GM23338 (cell line): ENCODE data around the gene TYR. TPM values are rescaled to one million over a fixed set of nuclear protein-coding genes. Genes with fewer than 3 reads are reported as not detected.

Experiments used
- ATAC-seq: fragments of 200-7000 bp; cut with Tn5 transposase; 3 replicates; pipeline ENCODE4 v1.9.1; 2020
- DNase-seq: peaks from one replicate; pipeline ENCODE4 v3.0.0-alpha.2; 2015; ENCODE audit warnings: low spot score
- H2AFZ ChIP-seq: fragments of 200-600 bp; sonication (generic); 2 replicates; pipeline ENCODE4 v1.8.0; 2016; ENCODE audit warnings: antibody characterized with exemption, mild to moderate bottlenecking, moderate library complexity
- H3F3A ChIP-seq: fragments of 200-600 bp; sonication (generic); replicated peaks from 2 replicates; pipeline ENCODE4 v1.8.0; 2017; ENCODE audit warnings: antibody characterized with exemption, mixed run types, low read depth
- H3K27ac ChIP-seq: fragments of 200-600 bp; sonication (generic); 2 replicates; pipeline ENCODE4 v1.6.1; 2016; ENCODE audit warnings: low read depth
- H3K27me3 ChIP-seq: fragments of 200-600 bp; sonication (generic); 2 replicates; pipeline ENCODE4 v1.8.0; 2016; ENCODE audit warnings: mild to moderate bottlenecking, mixed run types, moderate library complexity; ENCODE audit not compliant: insufficient read depth
- H3K36me3 ChIP-seq: fragments of 200-600 bp; sonication (generic); 2 replicates; pipeline ENCODE4 v1.8.0; 2016; ENCODE audit warnings: mild to moderate bottlenecking; ENCODE audit not compliant: insufficient read depth
- H3K4me1 ChIP-seq: fragments of 200-600 bp; sonication (generic); 2 replicates; pipeline ENCODE4 v1.8.0; 2016; ENCODE audit warnings: mild to moderate bottlenecking, moderate library complexity; ENCODE audit not compliant: insufficient read depth
- H3K4me2 ChIP-seq: fragments of 200-600 bp; sonication (generic); 2 replicates; pipeline ENCODE4 v1.7.1; 2017; ENCODE audit warnings: mixed run types
- H3K4me3 ChIP-seq: fragments of 200-600 bp; sonication (generic); 2 replicates; pipeline ENCODE4 v1.6.1; 2016; ENCODE audit warnings: mixed run types
- H3K79me2 ChIP-seq: fragments of 200-600 bp; sonication (generic); replicated peaks from 2 replicates; pipeline ENCODE4 v1.8.0; 2017; ENCODE audit warnings: mild to moderate bottlenecking; ENCODE audit not compliant: insufficient read depth
- H3K9me2 ChIP-seq: fragments of 200-600 bp; sonication (generic); 2 replicates; pipeline ENCODE4 v1.8.0; 2017; ENCODE audit not compliant: insufficient read depth
- H4K20me1 ChIP-seq: fragments of 200-600 bp; sonication (generic); replicated peaks from 2 replicates; pipeline ENCODE4 v1.8.0; 2017; ENCODE audit warnings: mild to moderate bottlenecking; ENCODE audit not compliant: insufficient read depth
- H3K27ac Mint-ChIP-seq: 2 replicates; pipeline ENCODE4 v1.8.0; 2020; ENCODE audit warnings: inconsistent platforms, mild to moderate bottlenecking, moderate library complexity, mixed read lengths
- H3K27me3 Mint-ChIP-seq: 3 replicates; pipeline ENCODE4 v1.8.0; 2022; ENCODE audit warnings: low read depth, mild to moderate bottlenecking, moderate library complexity, mixed read lengths, inconsistent platforms; ENCODE audit not compliant: insufficient read depth, poor library complexity
- H3K36me3 Mint-ChIP-seq: 3 replicates; pipeline ENCODE4 v1.8.0; 2021; ENCODE audit warnings: low read depth, mild to moderate bottlenecking, inconsistent platforms, moderate library complexity, mixed read lengths
- H3K4me1 Mint-ChIP-seq: 3 replicates; pipeline ENCODE4 v1.8.0; 2020; ENCODE audit warnings: mild to moderate bottlenecking, inconsistent platforms, mixed read lengths
- H3K4me3 Mint-ChIP-seq: 3 replicates; pipeline ENCODE4 v1.8.0; 2021; ENCODE audit warnings: moderate library complexity, mild to moderate bottlenecking, inconsistent platforms, mixed read lengths
- H3K9me3 Mint-ChIP-seq: 3 replicates; pipeline ENCODE4 v1.8.0; 2020; ENCODE audit warnings: moderate library complexity, mild to moderate bottlenecking, inconsistent platforms, mixed read lengths
- CREB1 ChIP-seq: fragments of 250-450 bp; sonication (Bioruptor Pico); IDR thresholded peaks from 2 replicates; pipeline ENCODE4 v1.5.0; 2020; ENCODE audit warnings: low read depth, mild to moderate bottlenecking, moderate library complexity
- CTCF ChIP-seq, 2 experiments: fragments of 200-600 bp in 1 of 2; sonication (generic) in 1 of 2; conservative IDR thresholded peaks; 2 replicates each; pipeline versions ENCODE4 v1.5.1 to v1.6.1; 2016 to 2017; ENCODE audit warnings: antibody characterized with exemption in 2 of 2, low read depth in 2 of 2, mild to moderate bottlenecking in 2 of 2, moderate library complexity in 1 of 2
- ETS1 ChIP-seq: IDR thresholded peaks from 2 replicates; pipeline ENCODE4 v1.6.1; 2016; ENCODE audit warnings: antibody characterized with exemption
- EZH2 ChIP-seq: fragments of 200-600 bp; sonication (generic); IDR thresholded peaks from one replicate; pipeline ENCODE4 v1.8.0; 2017; ENCODE audit warnings: antibody characterized with exemption, mild to moderate bottlenecking, low read depth; ENCODE audit not compliant: unreplicated experiment
- EZH2phosphoT487 ChIP-seq: fragments of 200-600 bp; sonication (generic); IDR thresholded peaks from one replicate; pipeline ENCODE4 v1.8.1; 2018; ENCODE audit warnings: antibody characterized with exemption; ENCODE audit not compliant: unreplicated experiment
- JUNB ChIP-seq: IDR thresholded peaks from one replicate; pipeline ENCODE4 v1.6.1; 2016; ENCODE audit warnings: antibody characterized with exemption; ENCODE audit not compliant: unreplicated experiment
- NANOG ChIP-seq: IDR thresholded peaks from 2 replicates; pipeline ENCODE4 v1.6.1; 2016; ENCODE audit warnings: antibody characterized with exemption, borderline replicate concordance
- STAT1 ChIP-seq: IDR thresholded peaks from one replicate; pipeline ENCODE4 v1.6.1; 2016; ENCODE audit warnings: antibody characterized with exemption; ENCODE audit not compliant: unreplicated experiment
- ZNF114 ChIP-seq: fragments of 250-450 bp; sonication (Bioruptor Pico); IDR thresholded peaks from 2 replicates; pipeline ENCODE4 v1.5.0; 2020; ENCODE audit warnings: mild to moderate bottlenecking, moderate library complexity
- ZNF331 ChIP-seq: fragments of 250-450 bp; sonication (Bioruptor Pico); IDR thresholded peaks from 2 replicates; pipeline ENCODE4 v1.5.0; 2020; ENCODE audit warnings: low read depth, mild to moderate bottlenecking, moderate library complexity
- polyA plus RNA-seq: library from polyadenylated mRNA; unstranded; fragments of >200 nt; fragmentation: Nextera tagmentation; extraction: Ambion mirVana; gene quantifications from 2 replicates; pipeline ENCODE4 v1.2.1, GENCODE V29; 2016
- total RNA-seq: library from RNA; depleted of rRNA; stranded (reverse); fragments of >200 nt; shearing (Covaris generic); gene quantifications from 2 replicates; pipeline ENCODE4 v1.2.3, GENCODE V29; 2014
- TF ChIP-seq, protein P1 (sequence below): fragments of 250-450 bp; sonication (Bioruptor Pico); IDR thresholded peaks from 2 replicates; pipeline ENCODE4 v1.5.0; 2020; ENCODE audit warnings: mild to moderate bottlenecking, moderate library complexity
- TF ChIP-seq, protein P2 (sequence below): IDR thresholded peaks from one replicate; pipeline ENCODE4 v1.6.1; 2018; ENCODE audit warnings: antibody characterized with exemption; ENCODE audit not compliant: unreplicated experiment

Gene TYR
- total and polyA plus RNA-seq, 2 experiments from 2014 or later = 0.08 TPM; not detected in 1

GRCh38 chr11:89182773-89183518, 5.3 kb downstream of the TYR start:
- Histone ChIP-seq H4K20me1 (no peaks in the 10 kb centered on the region), H3F3A (no peaks in the 10 kb centered on the region), H3K4me3 (no peak overlapping the region), H3K79me2 (no peaks in the 10 kb centered on the region), H3K4me1 (peaks cover 16% of the 10 kb centered on the region), H3K27ac (no peak overlapping the region), H3K4me2 (no peak overlapping the region), H3K27me3 (no peaks in the 10 kb centered on the region), H3K36me3 (no peaks in the 10 kb centered on the region), H3K9me2 (no peaks in the 10 kb centered on the region), H2AFZ (no peak overlapping the region)
- peaks cover 19% of the 10 kb centered on the region for H3K4me1 Mint-ChIP-seq
- H3K4me3 Mint-ChIP-seq = no peak overlapping the region
- no peaks in the 10 kb centered on the region for H3K36me3 Mint-ChIP-seq
- TF ChIP-seq JUNB (no peak), ZNF331 (CRISPR knock-in tag) (no peak), CTCF (conservative IDR thresholded peaks at IDR 0.05; ENCODE audit: low read depth in 2 of 2) (no peak), ETS1 (no peak), EZH2 (no peak), ZNF114 (CRISPR knock-in tag) (no peak), STAT1 (no peak), EZH2phosphoT487 (no peak), NANOG (no peak), CREB1 (CRISPR knock-in tag) (no peak)
- TF ChIP-seq, protein P1, sequence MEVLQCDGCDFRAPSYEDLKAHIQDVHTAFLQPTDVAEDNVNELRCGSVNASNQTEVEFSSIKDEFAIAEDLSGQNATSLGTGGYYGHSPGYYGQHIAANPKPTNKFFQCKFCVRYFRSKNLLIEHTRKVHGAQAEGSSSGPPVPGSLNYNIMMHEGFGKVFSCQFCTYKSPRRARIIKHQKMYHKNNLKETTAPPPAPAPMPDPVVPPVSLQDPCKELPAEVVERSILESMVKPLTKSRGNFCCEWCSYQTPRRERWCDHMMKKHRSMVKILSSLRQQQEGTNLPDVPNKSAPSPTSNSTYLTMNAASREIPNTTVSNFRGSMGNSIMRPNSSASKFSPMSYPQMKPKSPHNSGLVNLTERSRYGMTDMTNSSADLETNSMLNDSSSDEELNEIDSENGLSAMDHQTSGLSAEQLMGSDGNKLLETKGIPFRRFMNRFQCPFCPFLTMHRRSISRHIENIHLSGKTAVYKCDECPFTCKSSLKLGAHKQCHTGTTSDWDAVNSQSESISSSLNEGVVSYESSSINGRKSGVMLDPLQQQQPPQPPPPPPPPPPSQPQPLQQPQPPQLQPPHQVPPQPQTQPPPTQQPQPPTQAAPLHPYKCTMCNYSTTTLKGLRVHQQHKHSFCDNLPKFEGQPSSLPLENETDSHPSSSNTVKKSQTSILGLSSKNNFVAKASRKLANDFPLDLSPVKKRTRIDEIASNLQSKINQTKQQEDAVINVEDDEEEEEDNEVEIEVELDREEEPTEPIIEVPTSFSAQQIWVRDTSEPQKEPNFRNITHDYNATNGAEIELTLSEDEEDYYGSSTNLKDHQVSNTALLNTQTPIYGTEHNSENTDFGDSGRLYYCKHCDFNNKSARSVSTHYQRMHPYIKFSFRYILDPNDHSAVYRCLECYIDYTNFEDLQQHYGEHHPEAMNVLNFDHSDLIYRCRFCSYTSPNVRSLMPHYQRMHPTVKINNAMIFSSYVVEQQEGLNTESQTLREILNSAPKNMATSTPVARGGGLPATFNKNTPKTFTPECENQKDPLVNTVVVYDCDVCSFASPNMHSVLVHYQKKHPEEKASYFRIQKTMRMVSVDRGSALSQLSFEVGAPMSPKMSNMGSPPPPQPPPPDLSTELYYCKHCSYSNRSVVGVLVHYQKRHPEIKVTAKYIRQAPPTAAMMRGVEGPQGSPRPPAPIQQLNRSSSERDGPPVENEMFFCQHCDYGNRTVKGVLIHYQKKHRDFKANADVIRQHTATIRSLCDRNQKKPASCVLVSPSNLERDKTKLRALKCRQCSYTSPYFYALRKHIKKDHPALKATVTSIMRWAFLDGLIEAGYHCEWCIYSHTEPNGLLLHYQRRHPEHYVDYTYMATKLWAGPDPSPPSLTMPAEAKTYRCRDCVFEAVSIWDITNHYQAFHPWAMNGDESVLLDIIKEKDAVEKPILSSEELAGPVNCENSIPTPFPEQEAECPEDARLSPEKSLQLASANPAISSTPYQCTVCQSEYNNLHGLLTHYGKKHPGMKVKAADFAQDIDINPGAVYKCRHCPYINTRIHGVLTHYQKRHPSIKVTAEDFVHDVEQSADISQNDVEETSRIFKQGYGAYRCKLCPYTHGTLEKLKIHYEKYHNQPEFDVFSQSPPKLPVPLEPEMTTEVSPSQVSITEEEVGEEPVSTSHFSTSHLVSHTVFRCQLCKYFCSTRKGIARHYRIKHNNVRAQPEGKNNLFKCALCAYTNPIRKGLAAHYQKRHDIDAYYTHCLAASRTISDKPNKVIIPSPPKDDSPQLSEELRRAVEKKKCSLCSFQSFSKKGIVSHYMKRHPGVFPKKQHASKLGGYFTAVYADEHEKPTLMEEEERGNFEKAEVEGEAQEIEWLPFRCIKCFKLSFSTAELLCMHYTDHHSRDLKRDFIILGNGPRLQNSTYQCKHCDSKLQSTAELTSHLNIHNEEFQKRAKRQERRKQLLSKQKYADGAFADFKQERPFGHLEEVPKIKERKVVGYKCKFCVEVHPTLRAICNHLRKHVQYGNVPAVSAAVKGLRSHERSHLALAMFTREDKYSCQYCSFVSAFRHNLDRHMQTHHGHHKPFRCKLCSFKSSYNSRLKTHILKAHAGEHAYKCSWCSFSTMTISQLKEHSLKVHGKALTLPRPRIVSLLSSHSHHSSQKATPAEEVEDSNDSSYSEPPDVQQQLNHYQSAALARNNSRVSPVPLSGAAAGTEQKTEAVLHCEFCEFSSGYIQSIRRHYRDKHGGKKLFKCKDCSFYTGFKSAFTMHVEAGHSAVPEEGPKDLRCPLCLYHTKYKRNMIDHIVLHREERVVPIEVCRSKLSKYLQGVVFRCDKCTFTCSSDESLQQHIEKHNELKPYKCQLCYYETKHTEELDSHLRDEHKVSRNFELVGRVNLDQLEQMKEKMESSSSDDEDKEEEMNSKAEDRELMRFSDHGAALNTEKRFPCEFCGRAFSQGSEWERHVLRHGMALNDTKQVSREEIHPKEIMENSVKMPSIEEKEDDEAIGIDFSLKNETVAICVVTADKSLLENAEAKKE (CRISPR knock-in tag) = no peak
- TF ChIP-seq, protein P2, sequence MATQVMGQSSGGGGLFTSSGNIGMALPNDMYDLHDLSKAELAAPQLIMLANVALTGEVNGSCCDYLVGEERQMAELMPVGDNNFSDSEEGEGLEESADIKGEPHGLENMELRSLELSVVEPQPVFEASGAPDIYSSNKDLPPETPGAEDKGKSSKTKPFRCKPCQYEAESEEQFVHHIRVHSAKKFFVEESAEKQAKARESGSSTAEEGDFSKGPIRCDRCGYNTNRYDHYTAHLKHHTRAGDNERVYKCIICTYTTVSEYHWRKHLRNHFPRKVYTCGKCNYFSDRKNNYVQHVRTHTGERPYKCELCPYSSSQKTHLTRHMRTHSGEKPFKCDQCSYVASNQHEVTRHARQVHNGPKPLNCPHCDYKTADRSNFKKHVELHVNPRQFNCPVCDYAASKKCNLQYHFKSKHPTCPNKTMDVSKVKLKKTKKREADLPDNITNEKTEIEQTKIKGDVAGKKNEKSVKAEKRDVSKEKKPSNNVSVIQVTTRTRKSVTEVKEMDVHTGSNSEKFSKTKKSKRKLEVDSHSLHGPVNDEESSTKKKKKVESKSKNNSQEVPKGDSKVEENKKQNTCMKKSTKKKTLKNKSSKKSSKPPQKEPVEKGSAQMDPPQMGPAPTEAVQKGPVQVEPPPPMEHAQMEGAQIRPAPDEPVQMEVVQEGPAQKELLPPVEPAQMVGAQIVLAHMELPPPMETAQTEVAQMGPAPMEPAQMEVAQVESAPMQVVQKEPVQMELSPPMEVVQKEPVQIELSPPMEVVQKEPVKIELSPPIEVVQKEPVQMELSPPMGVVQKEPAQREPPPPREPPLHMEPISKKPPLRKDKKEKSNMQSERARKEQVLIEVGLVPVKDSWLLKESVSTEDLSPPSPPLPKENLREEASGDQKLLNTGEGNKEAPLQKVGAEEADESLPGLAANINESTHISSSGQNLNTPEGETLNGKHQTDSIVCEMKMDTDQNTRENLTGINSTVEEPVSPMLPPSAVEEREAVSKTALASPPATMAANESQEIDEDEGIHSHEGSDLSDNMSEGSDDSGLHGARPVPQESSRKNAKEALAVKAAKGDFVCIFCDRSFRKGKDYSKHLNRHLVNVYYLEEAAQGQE = no peak
- no peak overlapping the region for H3K27ac Mint-ChIP-seq
- peaks cover 4% of the 10 kb centered on the region for H3K27me3 Mint-ChIP-seq
- H3K9me3 Mint-ChIP-seq = no peaks in the 10 kb centered on the region
- no peak for ATAC-seq
- DNase-seq = no peak
